HEK293 (cell line): ENCODE measurements around the gene KLC4.

Experiments used
- GLIS2 ChIP-seq: fragments of 450-650 bp; formaldehyde crosslinking; IDR thresholded peaks from 2 replicates; pipeline ENCODE4 v1.5.1; 2016; ENCODE audit warnings: missing biosample characterization, missing genetic modification characterization
- INSM2 ChIP-seq: fragments of 450-650 bp; formaldehyde crosslinking; IDR thresholded peaks from 2 replicates; pipeline ENCODE4 v1.5.1; 2016; ENCODE audit warnings: missing biosample characterization, missing genetic modification characterization
- KLF17 ChIP-seq: fragments of 450-650 bp; formaldehyde crosslinking; IDR thresholded peaks from 2 replicates; pipeline ENCODE4 v1.5.1; 2016; ENCODE audit warnings: missing biosample characterization, missing genetic modification characterization
- KLF9 ChIP-seq: fragments of 450-650 bp; formaldehyde crosslinking; IDR thresholded peaks from 2 replicates; pipeline ENCODE4 v1.5.1; 2016; ENCODE audit warnings: missing biosample characterization, missing genetic modification characterization, low read depth
- PBX3 ChIP-seq: sonication (generic); formaldehyde crosslinking; IDR thresholded peaks from 2 replicates; pipeline ENCODE4 v1.8.1; 2022; ENCODE audit warnings: mild to moderate bottlenecking, moderate library complexity, missing genetic modification reagents
- PRDM4 ChIP-seq: fragments of 450-650 bp; formaldehyde crosslinking; IDR thresholded peaks from 2 replicates; pipeline ENCODE4 v1.5.1; 2017; ENCODE audit warnings: missing biosample characterization, missing genetic modification characterization
- SALL2 ChIP-seq: fragments of 450-650 bp; formaldehyde crosslinking; IDR thresholded peaks from 2 replicates; pipeline ENCODE4 v1.5.0; 2017; ENCODE audit warnings: missing biosample characterization, mild to moderate bottlenecking, missing genetic modification characterization, borderline replicate concordance
- SP3 ChIP-seq: fragments of 450-650 bp; formaldehyde crosslinking; IDR thresholded peaks from 2 replicates; pipeline ENCODE4 v1.5.1; 2016; ENCODE audit warnings: missing biosample characterization, missing genetic modification characterization
- SP7 ChIP-seq: fragments of 450-650 bp; formaldehyde crosslinking; IDR thresholded peaks from 2 replicates; pipeline ENCODE4 v1.5.1; 2016; ENCODE audit warnings: missing biosample characterization, missing genetic modification characterization
- YY1 ChIP-seq: fragments of 450-650 bp; formaldehyde crosslinking; IDR thresholded peaks from 2 replicates; pipeline ENCODE4 v1.5.1; 2018; ENCODE audit warnings: missing biosample characterization, missing genetic modification characterization
- ZBTB26 ChIP-seq: fragments of 450-650 bp; formaldehyde crosslinking; optimal IDR thresholded peaks from 2 replicates; pipeline ENCODE3; 2016; ENCODE audit warnings: missing biosample characterization, mild to moderate bottlenecking, missing genetic modification characterization
- ZBTB7A ChIP-seq: fragments of 450-650 bp; formaldehyde crosslinking; IDR thresholded peaks from 2 replicates; pipeline ENCODE4 v1.5.1; 2016; ENCODE audit warnings: low read depth, missing biosample characterization, missing genetic modification characterization
- ZNF133 ChIP-seq: fragments of 450-650 bp; formaldehyde crosslinking; IDR thresholded peaks from 2 replicates; pipeline ENCODE4 v1.5.1; 2016; ENCODE audit warnings: missing biosample characterization, missing genetic modification characterization
- ZNF140 ChIP-seq: fragments of 450-650 bp; formaldehyde crosslinking; IDR thresholded peaks from 2 replicates; pipeline ENCODE4 v1.5.1; 2016; ENCODE audit warnings: missing biosample characterization, missing genetic modification characterization
- ZNF175 ChIP-seq: fragments of 450-650 bp; formaldehyde crosslinking; IDR thresholded peaks from 2 replicates; pipeline ENCODE4 v1.5.1; 2016; ENCODE audit warnings: missing biosample characterization, missing genetic modification characterization
- ZNF214 ChIP-seq: fragments of 450-650 bp; formaldehyde crosslinking; IDR thresholded peaks from 2 replicates; pipeline ENCODE4 v1.5.1; 2017; ENCODE audit warnings: missing biosample characterization, mild to moderate bottlenecking, missing genetic modification characterization, borderline replicate concordance
- ZNF221 ChIP-seq: fragments of 450-650 bp; formaldehyde crosslinking; IDR thresholded peaks from 2 replicates; pipeline ENCODE4 v1.5.1; 2017; ENCODE audit warnings: missing biosample characterization, missing genetic modification characterization, borderline replicate concordance
- ZNF24 ChIP-seq: fragments of 450-650 bp; formaldehyde crosslinking; IDR thresholded peaks from 2 replicates; pipeline ENCODE4 v1.5.1; 2016; ENCODE audit warnings: missing biosample characterization, missing genetic modification characterization
- ZNF274 ChIP-seq, 2 experiments: fragments of 200-500 bp in 1 of 2; fragments of 450-650 bp in 1 of 2; sonication (Bioruptor generic) in 1 of 2; formaldehyde crosslinking in 1 of 2; IDR thresholded peaks; 2 replicates each; pipeline versions ENCODE4 v1.5.1 to v1.6.1; 2014 to 2016; ENCODE audit warnings: borderline replicate concordance in 1 of 2, inconsistent platforms in 1 of 2, low read length in 1 of 2, missing biosample characterization in 1 of 2, missing genetic modification characterization in 1 of 2
- ZNF302 ChIP-seq: fragments of 450-650 bp; formaldehyde crosslinking; IDR thresholded peaks from 2 replicates; pipeline ENCODE4 v1.5.1; 2016; ENCODE audit warnings: missing biosample characterization, missing genetic modification characterization, low read depth
- ZNF362 ChIP-seq: fragments of 450-650 bp; formaldehyde crosslinking; IDR thresholded peaks from 2 replicates; pipeline ENCODE4 v1.5.1; 2016; ENCODE audit warnings: missing biosample characterization, missing genetic modification characterization
- ZNF394 ChIP-seq: fragments of 450-650 bp; formaldehyde crosslinking; IDR thresholded peaks from 2 replicates; pipeline ENCODE4 v1.5.1; 2016; ENCODE audit warnings: missing biosample characterization, missing genetic modification characterization, mild to moderate bottlenecking, moderate library complexity, borderline replicate concordance
- ZNF521 ChIP-seq: fragments of 450-650 bp; formaldehyde crosslinking; IDR thresholded peaks from 2 replicates; pipeline ENCODE4 v1.5.1; 2017; ENCODE audit warnings: missing biosample characterization, mild to moderate bottlenecking, missing genetic modification characterization
- ZNF571 ChIP-seq: fragments of 450-650 bp; formaldehyde crosslinking; IDR thresholded peaks from 2 replicates; pipeline ENCODE4 v1.5.0; 2017; ENCODE audit warnings: missing biosample characterization, missing genetic modification characterization
- ZNF596 ChIP-seq: fragments of 450-650 bp; IDR thresholded peaks from 2 replicates; pipeline ENCODE4 v1.5.0; 2018; ENCODE audit warnings: missing biosample characterization, mild to moderate bottlenecking, missing genetic modification characterization, moderate library complexity
- ZNF626 ChIP-seq: fragments of 450-650 bp; sonication (Bioruptor Pico); formaldehyde crosslinking; IDR thresholded peaks from 2 replicates; pipeline ENCODE4 v1.5.1; 2018; ENCODE audit warnings: missing biosample characterization, missing genetic modification characterization, inconsistent platforms
- ZNF639 ChIP-seq: fragments of 450-650 bp; formaldehyde crosslinking; IDR thresholded peaks from 2 replicates; pipeline ENCODE4 v1.5.1; 2016; ENCODE audit warnings: missing biosample characterization, missing genetic modification characterization
- ZNF692 ChIP-seq: fragments of 450-650 bp; formaldehyde crosslinking; IDR thresholded peaks from 2 replicates; pipeline ENCODE4 v1.5.1; 2016; ENCODE audit warnings: missing biosample characterization, missing genetic modification characterization
- ZSCAN30 ChIP-seq: fragments of 450-650 bp; IDR thresholded peaks from 2 replicates; pipeline ENCODE4 v1.5.1; 2018; ENCODE audit warnings: missing biosample characterization, mild to moderate bottlenecking, missing genetic modification characterization, moderate library complexity

KLC4 gene

GRCh38 chr6:43014434-43014909 is 45.0 kb upstream of the KLC4 start (continued):
- TF ChIP-seq ZNF521 (tag by site-specific recombination) (no peak), SP7 (tag by site-specific recombination) (no peak; the same call in 1 of the 2 replicates), ZNF24 (tag by site-specific recombination) (no peak), SP3 (tag by site-specific recombination) (no peak), ZNF692 (tag by site-specific recombination) (peak; percentile 80), ZBTB26 (tag by site-specific recombination) (no peak), ZNF302 (tag by site-specific recombination) (no peak), ZNF394 (tag by site-specific recombination) (no peak), ZNF639 (tag by site-specific recombination) (no peak), ZNF274 (IDR thresholded peaks at IDR 0.05; ENCODE audit: low read length) (no peak), ZNF274 (tag by site-specific recombination; IDR thresholded peaks at IDR 0.05; ENCODE audit: borderline replicate concordance) (no peak), SALL2 (tag by site-specific recombination) (no peak), ZSCAN30 (tag by site-specific recombination) (no peak), ZNF596 (tag by site-specific recombination) (no peak), PBX3 (CRISPR knock-in tag) (no peak), KLF9 (no peak), ZNF571 (tag by site-specific recombination) (no peak), ZBTB7A (tag by site-specific recombination) (0 out of 2 replicates have a peak, but pooled peaks have one; percentile 57), ZNF175 (tag by site-specific recombination) (no peak), KLF17 (tag by site-specific recombination) (no peak), ZNF362 (no peak), ZNF133 (tag by site-specific recombination) (no peak), ZNF221 (tag by site-specific recombination) (no peak), INSM2 (tag by site-specific recombination) (no peak), ZNF140 (tag by site-specific recombination) (no peak), GLIS2 (no peak), ZNF214 (tag by site-specific recombination) (no peak), PRDM4 (tag by site-specific recombination) (no peak), YY1 (tag by site-specific recombination) (no peak), ZNF626 (tag by site-specific recombination) (no peak)
